ENCODE data around the gene KCNA2.

DNA sequence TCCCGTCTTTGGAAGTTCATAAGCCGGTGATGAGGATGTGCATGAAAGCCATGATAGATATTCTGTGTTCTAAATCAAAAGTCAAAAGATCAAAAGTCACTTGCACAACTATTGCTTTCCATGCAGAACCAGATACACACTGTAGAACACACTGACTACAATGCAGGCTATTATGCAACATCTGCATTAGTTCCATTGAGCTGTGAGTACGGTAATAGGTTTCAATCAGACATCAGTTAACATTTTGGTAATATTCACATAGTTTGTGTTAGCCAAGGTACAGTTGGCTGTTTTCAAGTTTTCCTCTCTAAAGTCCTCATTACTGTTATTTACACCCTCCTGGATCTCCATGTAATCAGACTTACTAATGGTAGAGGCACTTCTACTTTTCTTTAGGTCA is 3.1 kb downstream of the KCNA2 start:
- no peak for TF ChIP-seq POLR2A (IDR thresholded peaks at IDR 0.05)
- TF ChIP-seq, protein P1, sequence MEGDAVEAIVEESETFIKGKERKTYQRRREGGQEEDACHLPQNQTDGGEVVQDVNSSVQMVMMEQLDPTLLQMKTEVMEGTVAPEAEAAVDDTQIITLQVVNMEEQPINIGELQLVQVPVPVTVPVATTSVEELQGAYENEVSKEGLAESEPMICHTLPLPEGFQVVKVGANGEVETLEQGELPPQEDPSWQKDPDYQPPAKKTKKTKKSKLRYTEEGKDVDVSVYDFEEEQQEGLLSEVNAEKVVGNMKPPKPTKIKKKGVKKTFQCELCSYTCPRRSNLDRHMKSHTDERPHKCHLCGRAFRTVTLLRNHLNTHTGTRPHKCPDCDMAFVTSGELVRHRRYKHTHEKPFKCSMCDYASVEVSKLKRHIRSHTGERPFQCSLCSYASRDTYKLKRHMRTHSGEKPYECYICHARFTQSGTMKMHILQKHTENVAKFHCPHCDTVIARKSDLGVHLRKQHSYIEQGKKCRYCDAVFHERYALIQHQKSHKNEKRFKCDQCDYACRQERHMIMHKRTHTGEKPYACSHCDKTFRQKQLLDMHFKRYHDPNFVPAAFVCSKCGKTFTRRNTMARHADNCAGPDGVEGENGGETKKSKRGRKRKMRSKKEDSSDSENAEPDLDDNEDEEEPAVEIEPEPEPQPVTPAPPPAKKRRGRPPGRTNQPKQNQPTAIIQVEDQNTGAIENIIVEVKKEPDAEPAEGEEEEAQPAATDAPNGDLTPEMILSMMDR (IDR thresholded peaks at IDR 0.05) = no peak
